ENCODE results near the gene CDH4.

- TF ChIP-seq, protein P1, sequence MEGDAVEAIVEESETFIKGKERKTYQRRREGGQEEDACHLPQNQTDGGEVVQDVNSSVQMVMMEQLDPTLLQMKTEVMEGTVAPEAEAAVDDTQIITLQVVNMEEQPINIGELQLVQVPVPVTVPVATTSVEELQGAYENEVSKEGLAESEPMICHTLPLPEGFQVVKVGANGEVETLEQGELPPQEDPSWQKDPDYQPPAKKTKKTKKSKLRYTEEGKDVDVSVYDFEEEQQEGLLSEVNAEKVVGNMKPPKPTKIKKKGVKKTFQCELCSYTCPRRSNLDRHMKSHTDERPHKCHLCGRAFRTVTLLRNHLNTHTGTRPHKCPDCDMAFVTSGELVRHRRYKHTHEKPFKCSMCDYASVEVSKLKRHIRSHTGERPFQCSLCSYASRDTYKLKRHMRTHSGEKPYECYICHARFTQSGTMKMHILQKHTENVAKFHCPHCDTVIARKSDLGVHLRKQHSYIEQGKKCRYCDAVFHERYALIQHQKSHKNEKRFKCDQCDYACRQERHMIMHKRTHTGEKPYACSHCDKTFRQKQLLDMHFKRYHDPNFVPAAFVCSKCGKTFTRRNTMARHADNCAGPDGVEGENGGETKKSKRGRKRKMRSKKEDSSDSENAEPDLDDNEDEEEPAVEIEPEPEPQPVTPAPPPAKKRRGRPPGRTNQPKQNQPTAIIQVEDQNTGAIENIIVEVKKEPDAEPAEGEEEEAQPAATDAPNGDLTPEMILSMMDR (IDR thresholded peaks at IDR 0.05; ENCODE audit: insufficient read depth, low read length, poor library complexity, severe bottlenecking), result no peak
- no peak for TF ChIP-seq EZH2phosphoT487 (conservative IDR thresholded peaks at IDR 0.05; ENCODE audit: low read length)
Observed at GRCh38 chr20:61435184-61435822, 183.2 kb downstream of the CDH4 start.
